Lung (tissue), 12 donors: Measurements from ENCODE around the gene CT83. TPM values are rescaled to one million over a fixed set of nuclear protein-coding genes. Genes with fewer than 3 reads are reported as not detected.

Source experiments
- ATAC-seq: fragments of 200-7000 bp; cut with Tn5 transposase; one replicate; pipeline ENCODE4 v1.9.1; 2020; ENCODE audit warnings: moderate number of reproducible peaks; ENCODE audit not compliant: insufficient read depth, low FRiP score
- DNase-seq, 3 donors: peaks; one replicate each; pipeline ENCODE4 v3.0.0-alpha.2; 2013 to 2017
- H3K27ac ChIP-seq, 2 donors: one replicate each; pipeline ENCODE4 v1.5.1; 2013; ENCODE audit warnings: mild to moderate bottlenecking in 2 of 2, moderate library complexity in 2 of 2, control low read depth in 1 of 2, inconsistent platforms in 1 of 2, low read depth in 1 of 2, low read length in 1 of 2
- H3K27me3 ChIP-seq, 3 donors: one replicate each; pipeline ENCODE4 v1.5.1; 2013; ENCODE audit warnings: low read length in 2 of 3; ENCODE audit not compliant: control insufficient read depth in 3 of 3, insufficient read depth in 3 of 3
- H3K36me3 ChIP-seq, 4 donors: one replicate each; pipeline ENCODE4 v1.5.1; 2013; ENCODE audit warnings: low read length in 4 of 4, mild to moderate bottlenecking in 1 of 4, moderate library complexity in 1 of 4; ENCODE audit not compliant: control insufficient read depth in 4 of 4, insufficient read depth in 4 of 4
- H3K4me1 ChIP-seq, 5 donors: one replicate each; pipeline ENCODE4 v1.5.1; 2013; ENCODE audit warnings: low read length in 5 of 5, mild to moderate bottlenecking in 2 of 5, moderate library complexity in 1 of 5; ENCODE audit not compliant: control insufficient read depth in 5 of 5, insufficient read depth in 5 of 5
- H3K4me3 ChIP-seq: one replicate; pipeline ENCODE4 v1.5.1; 2013; ENCODE audit warnings: mild to moderate bottlenecking, control low read depth, moderate library complexity
- H3K9ac ChIP-seq, 2 donors: one replicate each; pipeline ENCODE4 v1.5.1; 2013; ENCODE audit warnings: low read length in 2 of 2, control low read depth in 1 of 2; ENCODE audit not compliant: insufficient read depth in 1 of 2
- H3K9me3 ChIP-seq, 4 donors: one replicate each; pipeline ENCODE4 v1.5.1; 2013; ENCODE audit warnings: low read length in 3 of 4, mild to moderate bottlenecking in 1 of 4, moderate library complexity in 1 of 4; ENCODE audit not compliant: control insufficient read depth in 4 of 4, insufficient read depth in 3 of 4
- CTCF ChIP-seq: IDR thresholded peaks from 2 replicates; pipeline ENCODE4 v1.5.1; 2012; ENCODE audit warnings: mild to moderate bottlenecking; ENCODE audit errors: control extremely low read depth, extremely low read depth
- WGBS, 2 donors: extraction: QIAGEN DNeasy Blood & Tissue Kit; methylation state at CpG; one replicate each; pipeline ENCODE4 v1.1.7; 2013; 5-methylcytosine and 5-hydroxymethylcytosine counted together
- polyA plus RNA-seq, 2 donors: library from polyadenylated mRNA; stranded (reverse); fragments of 200-250 nt; gene quantifications; one replicate each; pipeline ENCODE4 v1.2.1, GENCODE V29; 2013
- total RNA-seq, 2 donors: library from RNA; depleted of rRNA in 1 of 2; stranded (reverse); fragments of >200 nt in 1 of 2; gene quantifications; one replicate each; pipeline ENCODE4 v1.2.1, GENCODE V29; 2014 to 2021
- donor health status: control.
- donor health status: control.
- donor health status: Bipolar disorder and iron deficiency.
- donor health status: healthy.
- donor health status: DM: yes; HTN: yes; CAD: no.

Gene CT83
- total and polyA plus RNA-seq, 4 donors = not detected

DNA sequence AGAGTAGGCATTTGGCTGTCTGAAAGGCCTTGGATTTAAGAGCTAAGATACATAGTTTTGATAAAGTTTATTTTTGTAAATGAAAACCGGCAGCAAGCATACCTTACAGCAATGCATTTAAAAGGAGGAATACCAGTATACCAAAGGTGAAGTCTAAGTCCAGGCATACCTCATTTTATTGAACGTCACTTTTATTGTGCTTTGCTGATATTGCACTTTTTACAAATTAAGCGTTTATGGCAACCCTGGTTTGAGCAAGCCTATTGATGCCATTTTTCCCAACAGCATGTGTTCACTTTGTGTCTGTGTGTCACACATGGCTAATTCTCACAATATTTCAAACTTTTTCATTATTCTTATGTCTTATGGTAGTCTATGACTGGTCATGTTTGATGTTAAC, 34.8 kb downstream of the CT83 start:
- H3K27ac ChIP-seq = no peak overlapping the region
- H3K36me3 ChIP-seq = no peaks in the 10 kb centered on the region
- H3K9ac ChIP-seq = no peak overlapping the region
- no peaks in the 10 kb centered on the region for H3K4me1 ChIP-seq
- H3K9me3 ChIP-seq = no peaks in the 10 kb centered on the region
- DNase-seq (no peak), ATAC-seq (no peak)
- peaks cover 0 to 15% (median 0%) of the 10 kb centered on the region in 3 donors for H3K27me3 ChIP-seq
- 85 to 91% methylated on average over 3 of the region's 3 CpGs for WGBS, 2 donors
- TF ChIP-seq CTCF = no peak
- H3K4me3 ChIP-seq = no peak overlapping the region

DNA sequence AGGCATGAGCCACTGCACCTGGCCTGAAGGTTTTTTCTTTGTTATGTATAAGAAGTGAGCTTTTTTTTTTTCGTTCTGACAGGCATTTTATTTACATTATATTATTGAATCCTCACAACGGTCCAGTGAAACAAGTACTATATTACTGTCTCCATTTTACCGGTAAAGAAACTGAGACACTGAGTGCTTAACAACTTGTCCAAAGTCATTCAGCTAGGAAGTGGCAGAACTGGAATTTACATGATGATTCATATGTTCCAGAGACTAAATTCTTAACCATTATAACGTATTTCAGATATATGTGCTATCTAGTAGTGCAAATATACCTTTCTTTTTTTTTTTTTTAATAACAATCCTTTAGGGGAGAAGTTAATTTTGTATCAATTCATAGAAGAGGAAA, 44.8 kb downstream of the CT83 start:
- Histone ChIP-seq H3K9me3 (no peaks in the 10 kb centered on the region), H3K27me3 (no peaks in the 10 kb centered on the region), H3K4me1 (no peaks in the 10 kb centered on the region), H3K4me3 (no peak overlapping the region), H3K36me3 (no peaks in the 10 kb centered on the region), H3K9ac (no peak overlapping the region), H3K27ac (no peak overlapping the region)
- 50 to 77% methylated on average over 4 of the region's 4 CpGs for WGBS, 2 donors
- no peak for DNase-seq
- ATAC-seq = no peak
- no peak for TF ChIP-seq CTCF

- DNase-seq (peak in 2 of 3 donors; percentile 18 to 22), ATAC-seq (no peak)
- Histone ChIP-seq H3K9me3 (no peaks in the 10 kb centered on the region), H3K27me3 (no peaks in the 10 kb centered on the region), H3K9ac (no peak overlapping the region), H3K4me1 (no peaks in the 10 kb centered on the region), H3K27ac (no peak overlapping the region), H3K4me3 (no peak overlapping the region), H3K36me3 (no peaks in the 10 kb centered on the region)
- 79 to 88% methylated on average over 1 of the region's 1 CpG for WGBS, 2 donors
- TF ChIP-seq CTCF = no peak
Measured at GRCh38 chrX:116417214-116417613, 45.6 kb downstream of the CT83 start.

DNA sequence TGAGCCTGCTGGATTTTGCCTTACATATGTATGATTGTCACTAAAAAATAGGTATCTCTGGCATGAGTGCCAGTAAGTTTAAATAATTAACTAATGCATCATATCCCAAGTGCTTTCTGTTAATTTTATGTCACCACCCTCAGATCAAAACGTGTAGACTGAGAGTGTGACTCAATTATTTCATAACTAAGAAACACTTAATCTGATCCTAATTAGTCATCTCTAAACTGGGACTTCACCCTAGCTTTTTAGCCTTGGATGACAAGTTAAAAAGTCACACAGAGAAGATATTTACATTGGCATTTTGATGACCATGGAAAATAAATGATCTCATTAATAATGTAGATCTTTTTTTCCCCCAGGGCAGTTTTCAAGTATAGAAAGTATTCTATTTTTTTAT, 49.5 kb downstream of the CT83 start:
- TF ChIP-seq CTCF = no peak
- Histone ChIP-seq H3K27ac (no peak overlapping the region), H3K27me3 (no peaks in the 10 kb centered on the region), H3K4me3 (no peak overlapping the region), H3K36me3 (no peaks in the 10 kb centered on the region), H3K9ac (no peak overlapping the region), H3K4me1 (no peaks in the 10 kb centered on the region), H3K9me3 (peaks cover 0 to 6% (median 0%) of the 10 kb centered on the region in 4 donors)
- DNase-seq = no peak
- no peak for ATAC-seq
- 11 to 58% methylated on average over 1 of the region's 1 CpG for WGBS, 2 donors
